ENCODE data around the gene LOC101059915.

The LOC101059915 gene

DNA sequence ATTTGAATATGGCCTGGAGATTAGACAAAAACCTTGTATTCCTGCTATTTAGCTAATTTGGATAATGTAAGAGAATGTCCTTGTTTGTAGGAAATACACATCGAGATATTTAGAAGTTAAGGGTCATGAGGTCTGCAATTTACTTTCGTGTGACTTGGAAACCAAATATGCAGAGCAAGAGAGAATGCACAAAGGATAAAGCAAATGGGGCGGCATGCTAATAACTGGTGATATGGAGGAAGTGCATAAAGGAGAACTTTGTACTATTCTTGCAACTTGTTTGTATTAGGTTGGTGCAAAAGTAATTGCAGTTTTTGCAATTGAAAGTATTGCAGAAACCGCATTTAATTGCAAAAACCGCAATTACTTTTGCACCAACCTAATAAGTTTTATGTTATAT lies 41.9 kb upstream of the LOC101059915 start:
- ATAC-seq (ENCODE audit: low read depth) (no peak), DNase-seq (ENCODE audit: low spot score) (no peak)
- H3K27ac ChIP-seq (ENCODE audit: poor library complexity, severe bottlenecking): no peak overlapping the region
- H3K9me3 ChIP-seq (ENCODE audit: severe bottlenecking): no peaks in the 10 kb centered on the region
- no peak overlapping the region for H3K4me3 ChIP-seq (ENCODE audit: severe bottlenecking)
- H3K36me3 ChIP-seq (ENCODE audit: low read depth): no peaks in the 10 kb centered on the region
- no peaks in the 10 kb centered on the region for H3K4me1 ChIP-seq (ENCODE audit: insufficient read depth, poor library complexity, severe bottlenecking)
- no peaks in the 10 kb centered on the region for H3K27me3 ChIP-seq (ENCODE audit: insufficient read depth, poor library complexity, severe bottlenecking)
- TF ChIP-seq, protein P1, sequence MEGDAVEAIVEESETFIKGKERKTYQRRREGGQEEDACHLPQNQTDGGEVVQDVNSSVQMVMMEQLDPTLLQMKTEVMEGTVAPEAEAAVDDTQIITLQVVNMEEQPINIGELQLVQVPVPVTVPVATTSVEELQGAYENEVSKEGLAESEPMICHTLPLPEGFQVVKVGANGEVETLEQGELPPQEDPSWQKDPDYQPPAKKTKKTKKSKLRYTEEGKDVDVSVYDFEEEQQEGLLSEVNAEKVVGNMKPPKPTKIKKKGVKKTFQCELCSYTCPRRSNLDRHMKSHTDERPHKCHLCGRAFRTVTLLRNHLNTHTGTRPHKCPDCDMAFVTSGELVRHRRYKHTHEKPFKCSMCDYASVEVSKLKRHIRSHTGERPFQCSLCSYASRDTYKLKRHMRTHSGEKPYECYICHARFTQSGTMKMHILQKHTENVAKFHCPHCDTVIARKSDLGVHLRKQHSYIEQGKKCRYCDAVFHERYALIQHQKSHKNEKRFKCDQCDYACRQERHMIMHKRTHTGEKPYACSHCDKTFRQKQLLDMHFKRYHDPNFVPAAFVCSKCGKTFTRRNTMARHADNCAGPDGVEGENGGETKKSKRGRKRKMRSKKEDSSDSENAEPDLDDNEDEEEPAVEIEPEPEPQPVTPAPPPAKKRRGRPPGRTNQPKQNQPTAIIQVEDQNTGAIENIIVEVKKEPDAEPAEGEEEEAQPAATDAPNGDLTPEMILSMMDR (IDR thresholded peaks at IDR 0.05; ENCODE audit: poor library complexity, severe bottlenecking): no peak

DNA sequence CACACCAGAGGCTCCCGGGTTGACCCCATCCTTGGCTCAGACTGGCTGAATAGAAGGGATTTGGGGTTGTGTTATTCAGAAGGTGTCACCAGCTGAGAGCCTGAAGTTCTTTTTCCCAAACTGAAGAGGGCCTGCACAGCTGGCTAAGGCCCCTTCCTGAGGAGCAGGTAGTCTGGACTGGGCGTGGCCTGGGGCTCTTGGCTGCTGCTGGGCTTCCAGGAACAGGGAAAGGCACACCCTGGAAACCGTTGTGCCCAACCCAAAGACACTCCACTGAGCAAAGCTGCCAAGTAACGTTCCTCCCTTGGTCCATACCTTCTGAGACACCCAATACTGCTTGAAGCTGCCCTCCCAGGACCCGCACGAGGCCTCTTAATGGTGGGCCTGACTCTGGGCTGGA lies 40.8 kb upstream of the LOC101059915 start:
- no peaks in the 10 kb centered on the region for H3K9me3 ChIP-seq (ENCODE audit: severe bottlenecking)
- H3K27me3 ChIP-seq (ENCODE audit: insufficient read depth, poor library complexity, severe bottlenecking): no peaks in the 10 kb centered on the region
- H3K4me3 ChIP-seq (ENCODE audit: severe bottlenecking): no peak overlapping the region
- DNase-seq (ENCODE audit: low spot score): no peak
- no peaks in the 10 kb centered on the region for H3K36me3 ChIP-seq (ENCODE audit: low read depth)
- H3K4me1 ChIP-seq (ENCODE audit: insufficient read depth, poor library complexity, severe bottlenecking): no peaks in the 10 kb centered on the region
- TF ChIP-seq, protein P1 (IDR thresholded peaks at IDR 0.05; ENCODE audit: poor library complexity, severe bottlenecking): no peak
- ATAC-seq (ENCODE audit: low read depth): no peak
- no peak overlapping the region for H3K27ac ChIP-seq (ENCODE audit: poor library complexity, severe bottlenecking)

DNA sequence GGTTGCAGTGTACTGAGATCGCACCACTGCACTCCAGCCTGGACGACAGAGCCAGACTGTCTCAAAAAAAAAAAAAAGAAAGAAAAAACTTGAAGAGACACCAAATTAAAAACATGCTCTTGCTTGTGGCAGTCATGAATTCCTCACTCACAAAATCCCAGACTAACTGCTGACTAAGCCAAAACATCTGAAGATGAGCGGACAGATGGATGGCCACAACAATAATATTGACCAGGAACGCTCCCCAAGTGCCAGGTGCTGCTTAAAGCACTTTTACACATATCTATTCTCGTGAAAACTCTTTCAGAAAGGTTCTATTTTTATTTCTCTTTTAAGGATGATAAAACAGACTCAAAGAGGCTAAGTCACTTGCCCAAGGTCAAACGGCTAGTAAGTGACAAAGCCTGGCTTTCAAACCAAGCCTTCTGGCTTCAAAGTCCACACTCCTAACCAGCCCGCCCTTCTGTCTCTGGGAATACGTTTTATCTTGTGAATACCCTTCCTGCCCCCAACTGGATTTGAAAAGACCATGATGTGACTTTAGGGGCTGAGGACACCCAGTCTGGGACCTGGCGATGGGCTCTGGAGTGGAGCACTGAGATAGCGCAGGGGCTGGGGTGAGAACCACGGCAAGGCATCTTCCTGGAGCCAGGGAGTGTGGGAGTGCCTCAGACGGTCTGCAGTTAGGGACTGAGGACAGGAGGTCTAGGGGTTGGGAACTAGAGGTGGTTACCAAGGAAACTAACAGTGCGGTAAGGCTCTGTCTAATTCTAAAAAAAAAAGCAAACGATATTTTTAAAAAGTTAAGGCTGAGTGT lies 39.5 kb upstream of the LOC101059915 start:
- TF ChIP-seq, protein P1 (IDR thresholded peaks at IDR 0.05; ENCODE audit: poor library complexity, severe bottlenecking): no peak
- Histone ChIP-seq H3K9me3 (ENCODE audit: severe bottlenecking) (no peaks in the 10 kb centered on the region), H3K27ac (ENCODE audit: poor library complexity, severe bottlenecking) (no peak overlapping the region), H3K27me3 (ENCODE audit: insufficient read depth, poor library complexity, severe bottlenecking) (no peaks in the 10 kb centered on the region), H3K4me1 (ENCODE audit: insufficient read depth, poor library complexity, severe bottlenecking) (no peaks in the 10 kb centered on the region), H3K36me3 (ENCODE audit: low read depth) (no peaks in the 10 kb centered on the region), H3K4me3 (ENCODE audit: severe bottlenecking) (no peak overlapping the region)
- ATAC-seq (ENCODE audit: low read depth) (no peak), DNase-seq (ENCODE audit: low spot score) (no peak)

DNA sequence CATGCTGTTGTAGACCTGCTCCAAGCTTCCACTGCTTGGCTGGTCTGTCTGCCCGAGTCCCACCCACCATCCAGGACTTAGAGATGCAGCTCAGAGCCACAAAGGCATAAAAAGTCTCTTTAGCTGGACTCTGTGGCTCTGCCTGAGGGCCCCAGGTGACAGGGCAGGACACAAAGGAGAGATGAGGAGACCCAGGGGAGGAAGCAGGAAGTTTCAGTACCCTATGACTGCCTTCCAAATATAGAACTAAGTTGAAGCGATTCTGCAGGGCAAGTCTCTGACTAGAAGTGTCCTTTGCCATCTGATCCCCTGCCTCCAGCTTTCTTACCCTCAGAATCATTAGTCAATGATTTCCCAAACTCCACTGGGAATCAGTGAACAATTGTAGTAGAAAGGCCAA lies 37.9 kb upstream of the LOC101059915 start:
- no peaks in the 10 kb centered on the region for H3K27me3 ChIP-seq (ENCODE audit: insufficient read depth, poor library complexity, severe bottlenecking)
- no peaks in the 10 kb centered on the region for H3K4me1 ChIP-seq (ENCODE audit: insufficient read depth, poor library complexity, severe bottlenecking)
- no peak overlapping the region for H3K4me3 ChIP-seq (ENCODE audit: severe bottlenecking)
- TF ChIP-seq, protein P1 (IDR thresholded peaks at IDR 0.05; ENCODE audit: poor library complexity, severe bottlenecking): no peak
- no peak overlapping the region for H3K27ac ChIP-seq (ENCODE audit: poor library complexity, severe bottlenecking)
- H3K9me3 ChIP-seq (ENCODE audit: severe bottlenecking): no peaks in the 10 kb centered on the region
- no peaks in the 10 kb centered on the region for H3K36me3 ChIP-seq (ENCODE audit: low read depth)
- DNase-seq (ENCODE audit: low spot score) (no peak), ATAC-seq (ENCODE audit: low read depth) (no peak)

Data from RWPE2 (cell line).